Right cardiac atrium (tissue), 5 donors: Measurements from ENCODE around the gene ZNF234. TPM values are rescaled to one million over a fixed set of nuclear protein-coding genes. Genes with fewer than 3 reads are reported as not detected.

Experiments used
- polyA plus RNA-seq: library from polyadenylated mRNA; stranded (reverse); fragments of 200-250 nt; gene quantifications from one replicate; pipeline ENCODE4 v1.2.3, GENCODE V29; 2013
- total RNA-seq, 4 donors: library from RNA; stranded (reverse); fragmentation: NEBNext Ultra II Directional; extraction: Animal tissue kit (Norgen Biotek cat#: 25700); gene quantifications; one replicate each; pipeline ENCODE4 v1.2.1, GENCODE V29; 2021
- donor health status: healthy with polysubstance abuse.
- donor health status: DM: no; HTN: yes; CAD: no.
- donor health status: DM: no; HTN: no; CAD: no.
- donor health status: DM: no; HTN: yes; CAD: no; lungs with severe emphysema.
- donor health status: DM: yes; HTN: yes; CAD: no.

ZNF234 gene
- total and polyA plus RNA-seq, 5 donors = 4.4 to 10.6 (median 9.8) TPM

Other genes with a start within 250 kb of the ZNF234 start
- gene ZNF45, start 206.3 kb upstream of the ZNF234 start, total RNA-seq = 1 to 10 TPM; 8.1 to 9.0 (median 8.6) TPM
- 2.7 TPM for gene ZNF45, start 206.3 kb upstream of the ZNF234 start, polyA plus RNA-seq
- 1 to 10 TPM; 4.5 to 7.3 (median 5.8) TPM for gene ZNF221, start 190.3 kb upstream of the ZNF234 start, total RNA-seq
- gene ZNF221, start 190.3 kb upstream of the ZNF234 start, polyA plus RNA-seq = 2.9 TPM
- gene ZNF155, start 157.4 kb upstream of the ZNF234 start, total RNA-seq = 10 to 100 TPM in 1 of 4 donors, 1 to 10 TPM in 3; 6.9 to 11.5 (median 7.4) TPM
- 6.0 TPM for gene ZNF155, start 157.4 kb upstream of the ZNF234 start, polyA plus RNA-seq
- gene ZNF230, start 138.6 kb upstream of the ZNF234 start, total RNA-seq = 1 to 10 TPM; 3.4 to 4.2 (median 3.7) TPM
- gene ZNF230, start 138.6 kb upstream of the ZNF234 start, polyA plus RNA-seq = 1.9 TPM
- 1 to 10 TPM; 3.6 to 4.6 (median 4.0) TPM for gene ZNF222, start 116.2 kb upstream of the ZNF234 start, total RNA-seq
- gene ZNF222, start 116.2 kb upstream of the ZNF234 start, polyA plus RNA-seq = 3.8 TPM
- 1 to 10 TPM; 3.2 to 5.9 (median 4.5) TPM for gene ZNF223, start 89.5 kb upstream of the ZNF234 start, total RNA-seq
- gene ZNF223, start 89.5 kb upstream of the ZNF234 start, polyA plus RNA-seq = 3.6 TPM
- gene ZNF284, start 69.4 kb upstream of the ZNF234 start, total RNA-seq = 1 to 10 TPM; 2.0 to 2.7 (median 2.4) TPM
- 1.00 TPM for gene ZNF284, start 69.4 kb upstream of the ZNF234 start, polyA plus RNA-seq
- 10 to 100 TPM; 14.9 to 17.0 (median 15.9) TPM for gene ZNF224, start 47.2 kb upstream of the ZNF234 start, total RNA-seq
- gene ZNF224, start 47.2 kb upstream of the ZNF234 start, polyA plus RNA-seq = 10.1 TPM
- gene ZNF225, start 28.2 kb upstream of the ZNF234 start, total RNA-seq = 1 to 10 TPM; 3.6 to 4.2 (median 3.9) TPM
- 1.9 TPM for gene ZNF225, start 28.2 kb upstream of the ZNF234 start, polyA plus RNA-seq
- 10 to 100 TPM; 19.4 to 23.0 (median 22.2) TPM for gene ZNF226, start 23.5 kb downstream of the ZNF234 start, total RNA-seq
- 24.8 TPM for gene ZNF226, start 23.5 kb downstream of the ZNF234 start, polyA plus RNA-seq
- gene ZNF227, start 71.0 kb downstream of the ZNF234 start, total RNA-seq = 10 to 100 TPM; 13.2 to 16.0 (median 15.0) TPM
- gene ZNF227, start 71.0 kb downstream of the ZNF234 start, polyA plus RNA-seq = 5.2 TPM
- gene ZNF233, start 118.3 kb downstream of the ZNF234 start, total RNA-seq = 1 to 10 TPM; 3.4 to 8.8 (median 6.4) TPM
- 3.2 TPM for gene ZNF233, start 118.3 kb downstream of the ZNF234 start, polyA plus RNA-seq
- 1 to 10 TPM; 5.0 to 5.2 (median 5.1) TPM for gene ZNF235, start 163.5 kb downstream of the ZNF234 start, total RNA-seq
- 3.0 TPM for gene ZNF235, start 163.5 kb downstream of the ZNF234 start, polyA plus RNA-seq
- 1 to 10 TPM; 5.2 to 7.3 (median 5.9) TPM for gene ZNF112, start 215.1 kb downstream of the ZNF234 start, total RNA-seq
- 2.6 TPM for gene ZNF112, start 215.1 kb downstream of the ZNF234 start, polyA plus RNA-seq